Naive thymus-derived CD4-positive, alpha-beta T cell (primary cell): ENCODE measurements around the gene RMDN3. TPM values are rescaled to one million over a fixed set of nuclear protein-coding genes. Genes with fewer than 3 reads are reported as not detected.

Experiments
- ATAC-seq: fragments of 150-1000 bp; cut with Tn5 transposase; 2 replicates; pipeline ENCODE4 v1.10.0; 2021; ENCODE audit warnings: mild to moderate bottlenecking, moderate library complexity
- CTCF ChIA-PET: fragments of 350-600 bp; sonication (Branson Sonifier 250); formaldehyde crosslinking; loops from one replicate; lab custom pipeline; 2021; ENCODE audit warnings: antibody characterized with exemption; lab: Charles Lee
- POLR2A ChIA-PET: fragments of 350-600 bp; sonication (Branson Sonifier 250); formaldehyde crosslinking; loops from one replicate; lab custom pipeline; 2021; ENCODE audit warnings: antibody characterized with exemption, inconsistent platforms; lab: Charles Lee
- DNase-seq, 9 donors: peaks; one replicate each; pipeline versions ENCODE4 v3.0.0 to v3.0.0-alpha.2; 2020 to 2022; ENCODE audit warnings: mixed read lengths in 1 of 9
- H3K27ac ChIP-seq: one replicate; pipeline ENCODE4 v1.7.0; 2013; ENCODE audit warnings: mild to moderate bottlenecking, low read depth, low read length, moderate library complexity
- H3K27me3 ChIP-seq, 2 donors: one replicate each; pipeline ENCODE4 v1.7.0; 2013; ENCODE audit warnings: low read length in 2 of 2, mild to moderate bottlenecking in 2 of 2, moderate library complexity in 2 of 2; ENCODE audit not compliant: control insufficient read depth in 2 of 2, insufficient read depth in 2 of 2
- H3K36me3 ChIP-seq, 3 experiments: 1 replicate in 2 of 3; 2 replicates in 1 of 3; pipeline ENCODE4 v1.7.0; 2013; ENCODE audit warnings: low read length in 3 of 3, mild to moderate bottlenecking in 3 of 3, moderate library complexity in 1 of 3; ENCODE audit not compliant: insufficient read depth in 3 of 3, control insufficient read depth in 2 of 3
- H3K4me1 ChIP-seq, 2 donors: one replicate each; pipeline ENCODE4 v1.7.0; 2013; ENCODE audit warnings: low read length in 2 of 2, mild to moderate bottlenecking in 2 of 2, moderate library complexity in 1 of 2; ENCODE audit not compliant: control insufficient read depth in 2 of 2, insufficient read depth in 2 of 2
- H3K4me3 ChIP-seq: 2 replicates; pipeline ENCODE4 v1.7.0; 2013; ENCODE audit warnings: mild to moderate bottlenecking, low read length
- H3K9me3 ChIP-seq, 3 experiments: 1 replicate in 2 of 3; 2 replicates in 1 of 3; pipeline ENCODE4 v1.7.0; 2013; ENCODE audit warnings: low read length in 3 of 3; ENCODE audit not compliant: control insufficient read depth in 2 of 3
- H3K27ac Mint-ChIP-seq, 9 donors: one replicate each; pipeline ENCODE4 v1.8.0; 2020 to 2022; ENCODE audit warnings: mixed read lengths in 9 of 9, mild to moderate bottlenecking in 8 of 9, moderate library complexity in 5 of 9, inconsistent platforms in 2 of 9
- H3K27me3 Mint-ChIP-seq, 5 donors: one replicate each; pipeline ENCODE4 v1.8.0; 2021 to 2022; ENCODE audit warnings: mixed read lengths in 5 of 5, mild to moderate bottlenecking in 1 of 5
- H3K36me3 Mint-ChIP-seq, 5 donors: one replicate each; pipeline ENCODE4 v1.8.0; 2020 to 2022; ENCODE audit warnings: mixed read lengths in 5 of 5, mild to moderate bottlenecking in 3 of 5, inconsistent platforms in 1 of 5
- H3K4me1 Mint-ChIP-seq, 7 donors: one replicate each; pipeline ENCODE4 v1.8.0; 2020 to 2022; ENCODE audit warnings: mixed read lengths in 7 of 7, mild to moderate bottlenecking in 3 of 7, inconsistent platforms in 1 of 7
- H3K4me3 Mint-ChIP-seq, 10 donors: one replicate each; pipeline ENCODE4 v1.8.0; 2020 to 2022; ENCODE audit warnings: mild to moderate bottlenecking in 10 of 10, mixed read lengths in 10 of 10, moderate library complexity in 6 of 10, inconsistent platforms in 2 of 10
- H3K9me3 Mint-ChIP-seq, 11 donors: one replicate each; pipeline ENCODE4 v1.8.0; 2020 to 2022; ENCODE audit warnings: mixed read lengths in 11 of 11, mild to moderate bottlenecking in 4 of 11, inconsistent platforms in 1 of 11, moderate library complexity in 1 of 11
- intact Hi-C, 2 donors: fragments of 100-400 bp; cut with micrococcal nuclease; formaldehyde crosslinking; loops; one replicate each; pipeline ENCODE4 v1.15.1; 2023
- polyA plus RNA-seq, 2 donors: library from polyadenylated mRNA; unstranded; fragments of 300-500 nt; fragmentation: Illumina TruSeq; gene quantifications; one replicate each; pipeline ENCODE4 v1.2.3, GENCODE V29; 2021
- total RNA-seq, 6 experiments: library from RNA in 5 of 6; stranded (reverse) in 5 of 6; gene quantifications; 1 replicate in 5 of 6; 2 replicates in 1 of 6; pipeline ENCODE4 v1.2.3 and lab custom pipeline; 2021 to 2026

RMDN3 gene
- total and polyA plus RNA-seq, 7 experiments from 2014 or later = 15.7 to 44.0 (median 21.6) TPM

- CTCF ChIA-PET = interaction anchor here (1.6 kb wide), 1 partner anchor 43 kb away, joined by 5 read pairs; no protein-coding TSS in a partner anchor
- ATAC-seq (no peak), DNase-seq (no peak)
- H3K36me3 Mint-ChIP-seq = peaks cover 0 to 39% (median 7%) of the 10 kb centered on the region in 5 donors
- Histone ChIP-seq H3K4me1 (peaks cover 0 to 20% of the 10 kb centered on the region in 2 donors), H3K27me3 (no peaks in the 10 kb centered on the region), H3K4me3 (no peak overlapping the region), H3K36me3 (peaks cover 17 to 87% (median 17%) of the 10 kb centered on the region in 3 experiments), H3K9me3 (no peaks in the 10 kb centered on the region), H3K27ac (no peak overlapping the region)
- no peak overlapping the region for H3K27ac Mint-ChIP-seq
- no peak overlapping the region for H3K4me3 Mint-ChIP-seq
- H3K4me1 Mint-ChIP-seq = peaks cover 0 to 25% (median 0%) of the 10 kb centered on the region in 7 donors
- POLR2A ChIA-PET = no interaction called here
- intact Hi-C loops = loop anchor here in 1 of 2 donors (5.0 kb wide), 2 partner anchors 42 to 43 kb away; partner anchors contain the start of gene RAD51
- no peaks in the 10 kb centered on the region for H3K27me3 Mint-ChIP-seq
- no peaks in the 10 kb centered on the region for H3K9me3 Mint-ChIP-seq
Measured at GRCh38 chr15:40739854-40740253, 15.2 kb downstream of the RMDN3 start.

DNA sequence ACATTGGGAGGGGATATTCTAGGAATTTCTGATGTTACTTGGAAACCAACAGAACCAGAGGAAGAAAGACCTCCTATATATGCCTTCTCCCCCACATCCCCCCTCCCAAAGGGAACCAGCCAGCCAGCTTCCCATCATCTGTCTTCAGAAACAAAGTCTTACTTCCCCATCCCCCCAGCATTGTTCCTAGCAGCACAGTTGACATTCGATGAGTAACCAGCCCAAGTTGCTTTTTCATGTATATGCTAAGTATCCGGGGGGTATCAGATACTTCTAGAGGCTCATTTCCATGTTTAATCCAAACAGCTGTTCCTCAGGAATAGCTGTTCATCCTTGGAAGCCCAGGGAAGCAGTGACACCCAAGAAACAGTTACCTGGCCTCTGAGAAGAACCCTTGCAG, 16.0 kb downstream of the RMDN3 start:
- H3K27ac ChIP-seq = no peak overlapping the region
- no peak for DNase-seq
- H3K27me3 ChIP-seq = no peaks in the 10 kb centered on the region
- H3K36me3 ChIP-seq = peaks cover 17 to 82% (median 17%) of the 10 kb centered on the region in 3 experiments
- Mint-ChIP-seq H3K36me3 (peaks cover 0 to 38% (median 5%) of the 10 kb centered on the region in 5 donors), H3K9me3 (no peaks in the 10 kb centered on the region), H3K4me3 (no peak overlapping the region), H3K27ac (peak overlapping the region in 1 of 9 donors; percentile 50), H3K27me3 (no peaks in the 10 kb centered on the region), H3K4me1 (peaks cover 0 to 18% (median 0%) of the 10 kb centered on the region in 7 donors)
- peaks cover 0 to 12% of the 10 kb centered on the region in 2 donors for H3K4me1 ChIP-seq
- ChIA-PET CTCF (interaction anchor here (1.6 kb wide), 1 partner anchor 44 kb away, joined by 5 read pairs; no protein-coding TSS in a partner anchor), POLR2A (no interaction called here)
- no peaks in the 10 kb centered on the region for H3K9me3 ChIP-seq
- intact Hi-C loops = no loop called here
- no peak overlapping the region for H3K4me3 ChIP-seq
- no peak for ATAC-seq

DNA sequence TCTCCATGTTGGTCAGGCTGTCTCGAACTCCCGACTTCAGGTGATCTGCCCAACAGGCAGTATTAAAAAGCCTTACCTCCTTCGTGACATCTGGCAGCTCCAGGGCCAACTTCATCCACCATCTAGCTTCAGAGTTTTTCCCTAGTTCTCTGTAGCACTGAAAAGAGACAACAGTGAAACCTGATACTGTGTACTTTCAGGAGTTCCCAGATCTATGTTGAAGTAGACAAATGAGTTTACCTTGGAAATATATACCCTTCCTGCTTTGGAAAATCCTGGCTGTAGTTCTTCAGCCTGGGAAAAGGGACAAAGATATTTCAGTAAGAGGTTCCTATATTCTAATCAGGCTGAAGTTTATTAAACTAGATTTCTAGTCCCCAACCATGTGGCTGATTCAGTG, 18.0 kb downstream of the RMDN3 start:
- no peak overlapping the region for H3K4me3 Mint-ChIP-seq
- no peak for DNase-seq
- Histone ChIP-seq H3K27me3 (no peaks in the 10 kb centered on the region), H3K27ac (no peak overlapping the region), H3K4me1 (no peaks in the 10 kb centered on the region), H3K4me3 (no peak overlapping the region), H3K9me3 (no peaks in the 10 kb centered on the region), H3K36me3 (peaks cover 12 to 63% (median 17%) of the 10 kb centered on the region in 3 experiments)
- no peaks in the 10 kb centered on the region for H3K27me3 Mint-ChIP-seq
- no peak for ATAC-seq
- ChIA-PET POLR2A (interaction anchor here (0.5 to 0.9 kb wide), 2 partner anchors 13 to 148 kb away, joined by 3 to 4 read pairs; no protein-coding TSS in a partner anchor), CTCF (interaction anchor here (0.6 kb wide), 1 partner anchor 47 kb away, joined by 3 read pairs; no protein-coding TSS in a partner anchor)
- H3K9me3 Mint-ChIP-seq = no peaks in the 10 kb centered on the region
- intact Hi-C loops = no loop called here
- H3K4me1 Mint-ChIP-seq = no peaks in the 10 kb centered on the region
- H3K27ac Mint-ChIP-seq = no peak overlapping the region
- H3K36me3 Mint-ChIP-seq = peaks cover 0 to 22% (median 7%) of the 10 kb centered on the region in 5 donors

DNA sequence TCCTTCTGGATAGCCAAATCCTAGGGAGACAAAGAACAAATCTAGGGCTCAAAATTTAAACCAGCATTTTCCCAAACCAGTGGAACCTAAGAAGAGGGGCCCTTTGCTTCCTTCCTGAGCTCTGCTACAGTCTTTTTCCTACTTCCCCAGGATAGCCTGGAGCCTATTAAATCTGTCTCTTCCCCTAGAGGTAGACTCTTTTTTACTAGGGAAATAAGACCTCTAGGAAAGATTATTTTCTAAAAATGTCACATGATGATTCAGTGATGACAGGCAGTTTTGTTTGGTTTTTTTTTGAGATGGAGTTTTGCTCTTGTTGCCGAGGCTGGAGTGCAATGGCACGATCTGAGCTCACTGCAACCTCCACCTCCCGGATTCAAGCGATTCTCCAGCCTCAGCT, 18.5 kb downstream of the RMDN3 start:
- no peaks in the 10 kb centered on the region for H3K4me1 Mint-ChIP-seq
- H3K27me3 ChIP-seq = no peaks in the 10 kb centered on the region
- intact Hi-C loops = no loop called here
- no peak for DNase-seq
- H3K36me3 Mint-ChIP-seq = peaks cover 0 to 22% (median 7%) of the 10 kb centered on the region in 5 donors
- no peaks in the 10 kb centered on the region for H3K27me3 Mint-ChIP-seq
- no peaks in the 10 kb centered on the region for H3K9me3 Mint-ChIP-seq
- peaks cover 12 to 67% (median 17%) of the 10 kb centered on the region in 3 experiments for H3K36me3 ChIP-seq
- H3K4me1 ChIP-seq = no peaks in the 10 kb centered on the region
- no peak overlapping the region for H3K27ac Mint-ChIP-seq
- H3K9me3 ChIP-seq = no peaks in the 10 kb centered on the region
- no peak overlapping the region for H3K4me3 ChIP-seq
- ChIA-PET POLR2A (no interaction called here), CTCF (interaction anchor here (0.7 kb wide), 1 partner anchor 18 kb away, joined by 4 read pairs; no protein-coding TSS in a partner anchor)
- H3K27ac ChIP-seq = no peak overlapping the region
- no peak overlapping the region for H3K4me3 Mint-ChIP-seq
- no peak for ATAC-seq

DNA sequence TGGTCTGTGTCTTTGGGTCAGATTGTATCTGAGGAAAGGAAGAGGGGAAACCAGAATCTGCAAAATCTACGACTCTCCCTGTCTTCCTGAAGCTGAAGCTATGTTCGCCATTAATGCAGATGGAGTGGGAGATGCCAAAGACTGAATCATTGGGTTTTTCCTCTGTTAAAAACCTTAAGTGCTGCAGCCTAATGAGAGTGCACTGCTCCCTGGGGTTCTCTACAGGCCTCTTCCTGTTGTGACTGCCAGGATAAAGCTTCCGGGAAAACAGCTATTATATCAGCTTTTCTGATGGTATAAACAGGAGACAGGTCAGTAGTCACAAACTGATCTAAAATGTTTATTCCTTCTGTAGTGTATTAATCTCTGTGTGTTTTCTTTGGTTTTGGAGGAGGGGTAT, 24.0 kb downstream of the RMDN3 start:
- Histone ChIP-seq H3K4me1 (no peaks in the 10 kb centered on the region), H3K36me3 (peaks cover under 1 to 17% (median 2%) of the 10 kb centered on the region in 3 experiments), H3K4me3 (no peak overlapping the region), H3K9me3 (no peaks in the 10 kb centered on the region), H3K27ac (no peak overlapping the region), H3K27me3 (no peaks in the 10 kb centered on the region)
- intact Hi-C loops = no loop called here
- Mint-ChIP-seq H3K4me3 (no peak overlapping the region), H3K27ac (peak overlapping the region in 2 of 9 donors; percentile 53 to 67), H3K27me3 (no peaks in the 10 kb centered on the region), H3K9me3 (no peaks in the 10 kb centered on the region), H3K4me1 (peaks cover 0 to 3% (median 0%) of the 10 kb centered on the region in 7 donors), H3K36me3 (peaks cover 0 to 24% (median 5%) of the 10 kb centered on the region in 5 donors)
- POLR2A ChIA-PET = interaction anchor here (0.7 kb wide), 1 partner anchor 36 kb away, joined by 3 read pairs; the partner anchor contains the start of gene RAD51
- DNase-seq (no peak), ATAC-seq (no peak)
- CTCF ChIA-PET = interaction anchor here (1.2 kb wide), 1 partner anchor 21 kb away, joined by 3 read pairs; no protein-coding TSS in a partner anchor

- H3K4me3 Mint-ChIP-seq = no peak overlapping the region
- ChIA-PET POLR2A (interaction anchor here (0.6 kb wide), 1 partner anchor 821 kb away, joined by 4 read pairs; no protein-coding TSS in a partner anchor), CTCF (no interaction called here)
- DNase-seq (no peak), ATAC-seq (no peak)
- peaks cover 0 to 15% (median 0%) of the 10 kb centered on the region in 7 donors for H3K4me1 Mint-ChIP-seq
- H3K27me3 ChIP-seq = no peaks in the 10 kb centered on the region
- H3K4me3 ChIP-seq = no peak overlapping the region
- no peak overlapping the region for H3K27ac ChIP-seq
- H3K36me3 Mint-ChIP-seq = peaks cover 0 to 18% (median 0%) of the 10 kb centered on the region in 5 donors
- intact Hi-C loops = no loop called here
- H3K9me3 Mint-ChIP-seq = peaks cover 0 to 1% (median 0%) of the 10 kb centered on the region in 11 donors
- no peaks in the 10 kb centered on the region for H3K4me1 ChIP-seq
- H3K9me3 ChIP-seq = no peaks in the 10 kb centered on the region
- H3K27me3 Mint-ChIP-seq = no peaks in the 10 kb centered on the region
- no peaks in the 10 kb centered on the region for H3K36me3 ChIP-seq
- peak overlapping the region in 1 of 9 donors; percentile 20 for H3K27ac Mint-ChIP-seq
Measured at GRCh38 chr15:40723919-40724318, 31.1 kb downstream of the RMDN3 start.
